Measurements from ENCODE around the gene B3GNT8. TPM values are rescaled to one million over a fixed set of nuclear protein-coding genes. Genes with fewer than 3 reads are reported as not detected.
"Not testable (repeated sequence)": the region's sequence is repeated elsewhere in the genome, so short reads cannot be mapped to it uniquely, and the experiment has no call there.

B3GNT8 gene
- total RNA-seq (2014; rRNA removed; shearing (Covaris generic)): 10.6 TPM in 2 replicates

- Histone ChIP-seq H3K36me3 (peaks cover 8% of the 10 kb centered on the region), H3K4me3 (peak within 1 kb of the TSS; percentile 74), H3K27me3 (no peaks in the 10 kb centered on the region), H3K27ac (peak within 1 kb of the TSS; percentile 87), H3K4me1 (peaks cover 19% of the 10 kb centered on the region), H3K9me3 (replicated peaks) (no peaks in the 10 kb centered on the region)
- peak; percentile 97 to 98 for DNase-seq
Measured at GRCh38 chr19:41426952-41427646, at the start of gene B3GNT8. Gene B3GNT8, minus strand, starts transcription at chr19:41427374. Its CDS starts 596 bp downstream, at chr19:41426778.

DNA sequence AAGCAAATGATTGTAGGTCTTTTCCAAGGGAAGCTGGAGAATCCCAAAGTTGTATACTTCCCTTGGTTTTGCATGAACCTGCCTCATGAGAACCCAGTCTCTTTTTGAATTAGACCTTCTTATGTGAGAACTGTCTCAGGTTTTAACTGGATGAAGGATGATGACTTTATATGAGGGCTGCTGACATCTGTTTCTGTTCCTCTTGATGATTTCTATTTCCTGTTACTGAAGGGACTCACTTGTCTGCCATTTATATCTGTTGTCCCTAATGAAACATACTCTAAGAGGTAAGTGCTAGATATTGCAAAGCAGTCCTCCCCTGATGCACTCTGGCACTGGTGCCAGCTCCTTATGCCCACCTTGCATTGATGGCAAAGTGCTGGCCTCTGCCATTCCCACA lies 49.4 kb upstream of the B3GNT8 start:
- Histone ChIP-seq H3K9me3 (replicated peaks) (peaks cover 6% of the 10 kb centered on the region), H3K27me3 (peaks cover 4% of the 10 kb centered on the region), H3K4me3 (no peak overlapping the region), H3K4me1 (no peaks in the 10 kb centered on the region), H3K27ac (no peak overlapping the region), H3K36me3 (no peaks in the 10 kb centered on the region)
- no peak for DNase-seq

- H3K9me3 ChIP-seq (replicated peaks): peaks cover 11% of the 10 kb centered on the region; the same call in 1 of the 2 replicates
- not testable (repeated sequence) for H3K27me3 ChIP-seq, DNase-seq, H3K36me3 ChIP-seq, H3K4me3 ChIP-seq, H3K27ac ChIP-seq, H3K4me1 ChIP-seq
Measured at GRCh38 chr19:41463257-41464256, 36.4 kb upstream of the B3GNT8 start.

DNA sequence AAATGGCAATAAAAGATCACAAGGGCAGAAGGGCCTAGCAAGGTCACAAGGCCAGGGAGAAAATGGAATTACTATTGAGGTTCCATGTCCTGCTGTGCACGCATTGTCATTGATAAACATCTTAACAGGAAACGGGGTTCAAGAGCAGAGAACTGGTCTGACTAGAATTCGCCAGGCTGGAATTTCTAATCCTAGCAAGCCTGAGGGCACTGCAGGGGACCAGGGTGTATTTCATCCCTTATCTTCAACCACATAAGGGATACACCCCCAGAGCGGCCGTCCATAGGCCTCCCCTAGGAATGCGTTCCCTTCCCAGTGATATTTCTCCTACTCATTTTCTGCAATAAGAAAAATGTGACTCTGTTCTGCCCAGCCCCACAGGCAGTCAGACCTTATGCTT lies 35.3 kb upstream of the B3GNT8 start:
- peaks cover 5% of the 10 kb centered on the region for H3K27me3 ChIP-seq
- H3K36me3 ChIP-seq: no peaks in the 10 kb centered on the region
- no peak for DNase-seq

GRCh38 chr19:41457241-41457640 lies 30.1 kb upstream of the B3GNT8 start:
- no peak overlapping the region for H3K27ac ChIP-seq
- no peak overlapping the region for H3K4me3 ChIP-seq
- no peaks in the 10 kb centered on the region for H3K36me3 ChIP-seq
- no peak for DNase-seq
- peaks cover 11% of the 10 kb centered on the region for H3K27me3 ChIP-seq
- no peaks in the 10 kb centered on the region for H3K4me1 ChIP-seq
- H3K9me3 ChIP-seq (replicated peaks): 0 out of 2 replicates have a peak, but pooled peaks cover 5% of the 10 kb centered on the region

More for the DNA sequence above, 35.3 kb upstream of the B3GNT8 start:
- Histone ChIP-seq H3K9me3 (replicated peaks) (peaks cover 11% of the 10 kb centered on the region; the same call in 1 of the 2 replicates), H3K4me1 (no peaks in the 10 kb centered on the region), H3K4me3 (no peak overlapping the region), H3K27ac (no peak overlapping the region)

DNA sequence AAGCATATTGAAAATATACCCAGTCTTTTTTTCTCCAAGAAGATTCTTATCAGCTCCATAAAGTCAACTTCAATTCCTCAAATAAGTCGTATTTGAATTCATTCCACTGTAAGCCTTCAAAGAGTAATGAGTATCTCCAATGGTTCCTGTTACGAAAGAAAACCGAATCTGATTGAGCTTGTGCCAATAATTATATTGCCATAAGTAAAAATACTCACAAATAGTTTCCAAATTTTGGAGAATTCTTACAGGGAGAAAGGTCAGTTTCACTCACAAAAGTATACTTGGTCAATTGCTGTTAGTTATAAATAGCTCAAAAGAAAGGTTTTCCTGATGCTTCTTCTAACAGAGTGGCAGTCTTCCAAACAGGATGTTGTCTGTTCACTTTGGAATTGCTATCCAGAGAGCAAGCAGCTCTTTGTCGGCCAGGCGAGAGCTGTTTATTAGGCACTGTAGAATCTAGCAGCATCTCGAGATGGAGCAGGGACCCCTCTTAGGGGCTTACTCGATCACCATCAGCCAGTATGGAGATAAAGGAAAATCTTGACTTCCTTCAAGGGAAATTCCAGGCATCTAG lies 29.3 kb upstream of the B3GNT8 start:
- Histone ChIP-seq H3K36me3 (no peaks in the 10 kb centered on the region), H3K27me3 (peaks cover 11% of the 10 kb centered on the region), H3K4me3 (no peak overlapping the region), H3K4me1 (no peaks in the 10 kb centered on the region), H3K27ac (no peak overlapping the region), H3K9me3 (replicated peaks) (0 out of 2 replicates have a peak, but pooled peaks cover 5% of the 10 kb centered on the region)
- no peak for DNase-seq

- Histone ChIP-seq H3K4me1 (no peaks in the 10 kb centered on the region), H3K9me3 (replicated peaks) (0 out of 2 replicates have a peak, but pooled peaks cover 4% of the 10 kb centered on the region), H3K4me3 (no peak overlapping the region), H3K27ac (no peak overlapping the region), H3K36me3 (no peaks in the 10 kb centered on the region), H3K27me3 (peaks cover 11% of the 10 kb centered on the region)
- DNase-seq: no peak
Measured at GRCh38 chr19:41455936-41456335, 28.8 kb upstream of the B3GNT8 start.

DNA sequence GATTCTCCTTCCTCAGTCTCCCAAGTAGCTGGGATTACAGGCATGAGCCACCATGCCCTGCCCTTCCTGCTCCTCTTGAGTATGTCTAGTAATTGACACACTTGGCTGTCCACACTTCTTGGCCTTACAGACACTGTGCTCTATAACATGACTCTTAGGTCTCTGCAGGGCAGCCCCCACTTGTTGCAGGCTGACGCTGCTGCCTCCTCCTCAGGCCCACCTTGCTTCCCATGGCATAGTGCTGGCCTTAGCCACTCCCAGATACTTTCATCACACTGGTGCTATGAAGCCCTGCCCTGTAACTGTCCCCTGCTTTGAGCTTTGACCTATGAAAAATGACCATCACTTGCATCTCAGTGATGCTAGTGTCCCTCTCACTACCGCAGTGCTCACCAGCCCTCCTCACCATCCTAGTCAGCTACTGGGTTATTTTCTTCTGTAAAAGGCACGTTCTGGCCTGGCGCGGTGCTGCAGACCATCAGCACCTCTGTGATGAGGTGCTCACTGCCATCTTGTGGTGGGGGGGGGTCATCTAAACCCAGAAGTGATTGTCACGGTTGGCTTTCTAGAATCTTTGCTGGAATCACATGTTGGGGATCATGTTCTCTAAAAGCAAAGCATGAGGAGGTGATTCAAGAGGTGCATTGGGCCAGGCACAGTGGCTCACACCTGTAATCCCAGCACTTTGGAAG lies 25.6 kb upstream of the B3GNT8 start:
- no peaks in the 10 kb centered on the region for H3K9me3 ChIP-seq (replicated peaks)
- no peaks in the 10 kb centered on the region for H3K4me1 ChIP-seq
- peaks cover 6% of the 10 kb centered on the region for H3K27me3 ChIP-seq
- H3K4me3 ChIP-seq: no peak overlapping the region
- H3K36me3 ChIP-seq: no peaks in the 10 kb centered on the region
- H3K27ac ChIP-seq: no peak overlapping the region
- no peak for DNase-seq

DNA sequence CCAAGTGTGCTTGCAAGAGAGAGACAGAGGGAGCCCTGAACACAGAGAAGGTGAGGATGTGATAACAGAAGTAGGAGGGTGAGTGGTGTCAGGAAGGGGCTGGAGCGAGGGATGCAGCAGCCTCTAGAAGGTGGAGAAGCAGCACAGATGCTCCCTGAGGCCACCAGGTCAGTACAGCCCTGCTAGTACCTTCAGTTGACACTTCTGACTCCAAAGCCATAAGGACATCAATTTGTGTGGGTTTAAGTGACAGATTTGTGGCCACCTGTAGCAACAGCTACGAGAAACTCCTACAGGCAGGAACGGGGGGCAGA lies 22.6 kb upstream of the B3GNT8 start:
- no peak for DNase-seq

DNA sequence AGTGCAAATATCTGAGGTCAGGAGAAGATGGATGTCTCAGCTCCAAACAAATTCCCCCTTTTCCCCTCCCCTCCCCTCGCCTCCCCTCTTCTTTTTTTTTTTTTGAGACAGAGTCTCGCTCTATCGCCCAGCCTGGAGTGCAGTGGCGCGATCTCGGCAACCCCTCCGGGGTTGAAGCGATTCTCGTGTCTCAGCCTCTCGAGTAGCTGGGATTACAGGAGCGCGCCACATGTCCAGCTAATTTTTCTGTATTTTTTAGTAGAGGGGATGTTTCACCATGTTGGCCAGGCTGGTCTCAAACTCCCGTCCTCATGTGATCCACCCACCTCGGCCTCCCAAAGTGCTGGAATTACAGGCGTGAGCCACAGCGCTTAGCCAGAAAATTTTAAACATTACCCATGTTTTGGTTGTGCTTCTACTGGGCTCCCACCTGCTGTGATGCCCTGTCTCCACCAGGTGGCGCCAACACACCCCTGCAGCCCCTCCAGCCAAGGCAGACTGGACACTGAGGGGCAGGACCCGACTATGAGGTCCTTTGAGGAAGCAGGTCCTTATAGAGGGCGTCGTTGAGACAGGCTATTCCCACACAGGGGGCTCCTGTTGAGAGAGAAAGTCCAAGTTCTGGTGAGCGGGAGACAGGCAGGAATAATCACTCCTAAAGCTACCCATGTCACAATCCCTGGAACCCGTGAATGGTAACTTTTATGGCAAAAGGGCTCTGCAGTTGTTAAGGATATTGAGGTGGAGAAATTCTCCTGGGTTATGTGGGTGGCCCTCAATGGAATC lies 22.1 kb upstream of the B3GNT8 start:
- Histone ChIP-seq H3K4me1 (no peaks in the 10 kb centered on the region), H3K9me3 (replicated peaks) (no peaks in the 10 kb centered on the region), H3K27me3 (no peaks in the 10 kb centered on the region; the same call in 1 of the 2 replicates), H3K27ac (no peak overlapping the region), H3K36me3 (no peaks in the 10 kb centered on the region), H3K4me3 (peak overlapping the region; percentile 41)
- peak; percentile 85 to 94 for DNase-seq

More for the DNA sequence above, 22.6 kb upstream of the B3GNT8 start:
- Histone ChIP-seq H3K4me3 (no peak overlapping the region), H3K27ac (no peak overlapping the region), H3K4me1 (no peaks in the 10 kb centered on the region), H3K36me3 (no peaks in the 10 kb centered on the region), H3K9me3 (replicated peaks) (no peaks in the 10 kb centered on the region), H3K27me3 (no peaks in the 10 kb centered on the region; the same call in 1 of the 2 replicates)

DNA sequence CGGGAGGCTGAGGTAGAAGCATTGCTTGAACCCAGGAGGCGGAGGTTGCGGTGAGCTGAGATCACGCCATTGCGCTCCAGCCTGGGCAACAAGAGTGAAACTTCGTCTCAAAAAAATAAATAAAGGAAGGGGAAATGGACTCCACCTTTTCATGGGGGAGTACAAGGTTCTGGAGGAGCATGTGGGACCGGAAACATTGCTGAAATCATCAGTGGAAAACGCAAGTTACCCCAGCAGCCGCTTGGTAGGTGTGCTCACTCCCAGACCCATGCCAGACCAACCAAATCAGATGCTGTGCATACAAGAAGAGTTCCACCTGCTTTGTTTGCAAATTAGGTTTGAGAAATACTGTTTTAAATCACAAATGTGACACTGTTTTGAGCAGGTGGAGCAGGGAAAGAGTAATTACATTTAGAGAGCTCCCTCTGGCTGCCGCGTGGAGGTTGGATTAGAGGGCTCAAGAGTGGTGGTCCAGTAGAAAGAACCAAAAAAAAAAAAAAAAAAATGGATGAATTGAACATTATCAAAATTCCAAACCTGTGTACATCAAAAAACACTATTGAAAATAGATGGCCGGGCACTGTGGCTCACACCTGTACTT lies 20.7 kb upstream of the B3GNT8 start:
- no peak for DNase-seq
- Histone ChIP-seq H3K36me3 (no peaks in the 10 kb centered on the region), H3K4me1 (no peaks in the 10 kb centered on the region)

DNA sequence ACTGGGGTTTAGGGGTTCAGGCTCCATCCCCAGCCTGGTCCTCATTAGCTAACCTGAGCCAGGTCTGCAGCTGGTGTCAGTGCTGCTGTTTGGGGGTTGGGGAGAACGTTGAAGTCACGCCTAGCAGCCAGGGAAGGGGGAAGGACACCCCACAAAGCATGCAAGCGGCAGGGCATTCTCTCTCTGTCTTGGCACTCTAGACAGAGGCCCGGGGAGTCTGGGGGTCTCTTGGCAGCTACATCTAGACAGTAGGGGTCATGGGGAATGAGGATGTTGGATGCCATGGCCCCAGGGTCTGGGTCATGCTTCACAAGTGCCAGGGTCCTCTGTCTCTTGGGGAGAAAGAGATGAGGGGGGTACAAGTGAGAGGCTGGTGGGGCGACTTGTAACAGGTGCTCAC lies 18.4 kb upstream of the B3GNT8 start:
- H3K4me1 ChIP-seq: no peaks in the 10 kb centered on the region
- no peaks in the 10 kb centered on the region; the same call in 1 of the 2 replicates for H3K27me3 ChIP-seq
- H3K36me3 ChIP-seq: no peaks in the 10 kb centered on the region
- no peak for DNase-seq
- no peaks in the 10 kb centered on the region for H3K9me3 ChIP-seq (replicated peaks)
- no peak overlapping the region for H3K27ac ChIP-seq
- H3K4me3 ChIP-seq: no peak overlapping the region

More for the DNA sequence above, 20.7 kb upstream of the B3GNT8 start:
- no peak overlapping the region for H3K27ac ChIP-seq
- no peaks in the 10 kb centered on the region for H3K9me3 ChIP-seq (replicated peaks)
- H3K27me3 ChIP-seq: no peaks in the 10 kb centered on the region; the same call in 1 of the 2 replicates
- no peak overlapping the region for H3K4me3 ChIP-seq

DNA sequence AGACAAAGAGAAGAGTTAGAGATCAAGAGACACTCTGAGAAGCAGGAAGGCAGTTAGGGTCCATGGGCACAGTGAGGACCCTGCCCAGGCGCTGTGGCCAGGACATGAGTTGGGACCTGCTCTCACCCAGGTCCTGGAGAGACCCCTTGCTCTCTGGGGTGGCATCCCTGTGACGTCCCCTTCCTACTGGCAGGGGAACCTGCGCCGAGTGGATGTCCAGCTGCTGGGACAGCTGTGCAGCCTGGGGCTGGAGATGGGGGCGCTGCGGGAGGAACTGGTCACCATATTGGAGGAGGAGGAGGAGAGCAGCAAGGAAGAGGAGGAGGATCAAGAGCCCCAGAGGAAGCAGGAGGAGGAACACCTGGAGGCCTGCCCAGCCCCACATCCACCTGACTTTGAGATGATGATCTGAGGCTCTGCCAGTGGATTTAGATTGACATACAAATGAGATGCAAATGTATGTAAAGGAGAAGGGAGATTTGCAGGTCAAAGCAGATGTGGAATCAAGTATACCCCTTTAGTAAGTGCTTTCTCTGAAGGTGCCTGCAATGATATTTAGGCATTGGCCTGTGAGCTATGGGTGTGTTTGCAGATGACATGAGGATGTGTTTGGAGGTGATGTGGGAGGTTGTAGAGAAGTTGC lies 16.8 kb upstream of the B3GNT8 start:
- Histone ChIP-seq H3K4me3 (no peak overlapping the region), H3K9me3 (replicated peaks) (no peaks in the 10 kb centered on the region), H3K27ac (no peak overlapping the region), H3K36me3 (no peaks in the 10 kb centered on the region), H3K4me1 (no peaks in the 10 kb centered on the region), H3K27me3 (no peaks in the 10 kb centered on the region; the same call in 1 of the 2 replicates)
- DNase-seq: peak in 1 of 2 experiments; percentile 7

Measured in SJCRH30 (cell line).